Measurements from ENCODE around the gene EIF3D.

DNA sequence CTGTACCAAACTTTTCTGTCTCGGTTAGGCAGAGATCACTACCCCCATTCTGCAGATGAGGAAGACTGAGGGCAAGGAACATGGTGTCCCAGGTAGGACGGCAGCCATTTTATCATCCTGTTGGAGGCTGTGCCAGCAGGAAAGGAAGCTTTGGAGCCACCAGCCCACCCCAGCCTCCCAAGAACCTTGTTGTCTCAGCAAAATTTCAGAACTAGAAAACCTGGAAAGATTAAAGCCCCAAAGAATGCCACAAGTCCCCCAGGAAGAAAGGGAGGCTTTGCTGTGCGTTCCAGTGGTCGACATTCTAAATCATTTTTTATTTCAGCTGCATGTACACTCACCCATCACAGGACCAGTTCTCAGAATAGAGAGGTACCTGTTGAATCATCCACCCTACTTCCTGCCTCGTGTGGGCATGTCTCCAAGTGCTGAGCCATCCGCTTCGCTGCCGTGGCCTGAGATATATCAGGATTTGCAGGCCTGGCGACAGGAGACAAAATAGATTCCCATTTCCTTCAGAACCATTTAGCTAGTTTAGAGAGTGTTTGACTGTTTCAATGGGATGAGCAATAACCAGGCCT, 13.0 kb upstream of the EIF3D start:
- TF ChIP-seq, protein P1, sequence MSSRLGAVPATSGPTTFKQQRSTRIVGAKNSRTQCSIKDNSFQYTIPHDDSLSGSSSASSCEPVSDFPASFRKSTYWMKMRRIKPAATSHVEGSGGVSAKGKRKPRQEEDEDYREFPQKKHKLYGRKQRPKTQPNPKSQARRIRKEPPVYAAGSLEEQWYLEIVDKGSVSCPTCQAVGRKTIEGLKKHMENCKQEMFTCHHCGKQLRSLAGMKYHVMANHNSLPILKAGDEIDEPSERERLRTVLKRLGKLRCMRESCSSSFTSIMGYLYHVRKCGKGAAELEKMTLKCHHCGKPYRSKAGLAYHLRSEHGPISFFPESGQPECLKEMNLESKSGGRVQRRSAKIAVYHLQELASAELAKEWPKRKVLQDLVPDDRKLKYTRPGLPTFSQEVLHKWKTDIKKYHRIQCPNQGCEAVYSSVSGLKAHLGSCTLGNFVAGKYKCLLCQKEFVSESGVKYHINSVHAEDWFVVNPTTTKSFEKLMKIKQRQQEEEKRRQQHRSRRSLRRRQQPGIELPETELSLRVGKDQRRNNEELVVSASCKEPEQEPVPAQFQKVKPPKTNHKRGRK (CRISPR knock-in tag; IDR thresholded peaks at IDR 0.05; ENCODE audit: borderline replicate concordance) = no peak
- TF ChIP-seq, protein P2, sequence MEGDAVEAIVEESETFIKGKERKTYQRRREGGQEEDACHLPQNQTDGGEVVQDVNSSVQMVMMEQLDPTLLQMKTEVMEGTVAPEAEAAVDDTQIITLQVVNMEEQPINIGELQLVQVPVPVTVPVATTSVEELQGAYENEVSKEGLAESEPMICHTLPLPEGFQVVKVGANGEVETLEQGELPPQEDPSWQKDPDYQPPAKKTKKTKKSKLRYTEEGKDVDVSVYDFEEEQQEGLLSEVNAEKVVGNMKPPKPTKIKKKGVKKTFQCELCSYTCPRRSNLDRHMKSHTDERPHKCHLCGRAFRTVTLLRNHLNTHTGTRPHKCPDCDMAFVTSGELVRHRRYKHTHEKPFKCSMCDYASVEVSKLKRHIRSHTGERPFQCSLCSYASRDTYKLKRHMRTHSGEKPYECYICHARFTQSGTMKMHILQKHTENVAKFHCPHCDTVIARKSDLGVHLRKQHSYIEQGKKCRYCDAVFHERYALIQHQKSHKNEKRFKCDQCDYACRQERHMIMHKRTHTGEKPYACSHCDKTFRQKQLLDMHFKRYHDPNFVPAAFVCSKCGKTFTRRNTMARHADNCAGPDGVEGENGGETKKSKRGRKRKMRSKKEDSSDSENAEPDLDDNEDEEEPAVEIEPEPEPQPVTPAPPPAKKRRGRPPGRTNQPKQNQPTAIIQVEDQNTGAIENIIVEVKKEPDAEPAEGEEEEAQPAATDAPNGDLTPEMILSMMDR (IDR thresholded peaks at IDR 0.05) = no peak
- TF ChIP-seq, protein P3, sequence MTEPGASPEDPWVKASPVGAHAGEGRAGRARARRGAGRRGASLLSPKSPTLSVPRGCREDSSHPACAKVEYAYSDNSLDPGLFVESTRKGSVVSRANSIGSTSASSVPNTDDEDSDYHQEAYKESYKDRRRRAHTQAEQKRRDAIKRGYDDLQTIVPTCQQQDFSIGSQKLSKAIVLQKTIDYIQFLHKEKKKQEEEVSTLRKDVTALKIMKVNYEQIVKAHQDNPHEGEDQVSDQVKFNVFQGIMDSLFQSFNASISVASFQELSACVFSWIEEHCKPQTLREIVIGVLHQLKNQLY (CRISPR knock-in tag; IDR thresholded peaks at IDR 0.05) = no peak
- TF ChIP-seq, protein P4, sequence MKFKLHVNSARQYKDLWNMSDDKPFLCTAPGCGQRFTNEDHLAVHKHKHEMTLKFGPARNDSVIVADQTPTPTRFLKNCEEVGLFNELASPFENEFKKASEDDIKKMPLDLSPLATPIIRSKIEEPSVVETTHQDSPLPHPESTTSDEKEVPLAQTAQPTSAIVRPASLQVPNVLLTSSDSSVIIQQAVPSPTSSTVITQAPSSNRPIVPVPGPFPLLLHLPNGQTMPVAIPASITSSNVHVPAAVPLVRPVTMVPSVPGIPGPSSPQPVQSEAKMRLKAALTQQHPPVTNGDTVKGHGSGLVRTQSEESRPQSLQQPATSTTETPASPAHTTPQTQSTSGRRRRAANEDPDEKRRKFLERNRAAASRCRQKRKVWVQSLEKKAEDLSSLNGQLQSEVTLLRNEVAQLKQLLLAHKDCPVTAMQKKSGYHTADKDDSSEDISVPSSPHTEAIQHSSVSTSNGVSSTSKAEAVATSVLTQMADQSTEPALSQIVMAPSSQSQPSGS (CRISPR knock-in tag; IDR thresholded peaks at IDR 0.05; ENCODE audit: borderline replicate concordance, low read depth) = no peak
- TF ChIP-seq NFYB (CRISPR knock-in tag; conservative IDR thresholded peaks at IDR 0.05; ENCODE audit: low read depth) (no peak), NFATC4 (CRISPR knock-in tag; IDR thresholded peaks at IDR 0.05) (no peak)
- TF ChIP-seq, protein P5, sequence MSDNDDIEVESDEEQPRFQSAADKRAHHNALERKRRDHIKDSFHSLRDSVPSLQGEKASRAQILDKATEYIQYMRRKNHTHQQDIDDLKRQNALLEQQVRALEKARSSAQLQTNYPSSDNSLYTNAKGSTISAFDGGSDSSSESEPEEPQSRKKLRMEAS (CRISPR knock-in tag; IDR thresholded peaks at IDR 0.05) = no peak
- TF ChIP-seq, protein P6, sequence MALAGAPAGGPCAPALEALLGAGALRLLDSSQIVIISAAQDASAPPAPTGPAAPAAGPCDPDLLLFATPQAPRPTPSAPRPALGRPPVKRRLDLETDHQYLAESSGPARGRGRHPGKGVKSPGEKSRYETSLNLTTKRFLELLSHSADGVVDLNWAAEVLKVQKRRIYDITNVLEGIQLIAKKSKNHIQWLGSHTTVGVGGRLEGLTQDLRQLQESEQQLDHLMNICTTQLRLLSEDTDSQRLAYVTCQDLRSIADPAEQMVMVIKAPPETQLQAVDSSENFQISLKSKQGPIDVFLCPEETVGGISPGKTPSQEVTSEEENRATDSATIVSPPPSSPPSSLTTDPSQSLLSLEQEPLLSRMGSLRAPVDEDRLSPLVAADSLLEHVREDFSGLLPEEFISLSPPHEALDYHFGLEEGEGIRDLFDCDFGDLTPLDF (CRISPR knock-in tag; IDR thresholded peaks at IDR 0.05) = no peak

All from WTC11 (cell line).